H9 (cell line): Measurements from ENCODE around the gene ETF1. TPM values are rescaled to one million over a fixed set of nuclear protein-coding genes. Genes with fewer than 3 reads are reported as not detected.

Experiments
- DNase-seq: peaks from one replicate; pipeline ENCODE4 v3.0.0-alpha.2; 2017
- H2AFZ ChIP-seq: one replicate; pipeline ENCODE4 v1.6.1; 2013; ENCODE audit warnings: mild to moderate bottlenecking, low read length, control low read depth, moderate library complexity
- H2AK5ac ChIP-seq: 2 replicates; pipeline ENCODE4 v1.6.1; 2013; ENCODE audit warnings: low read length, control low read depth, mixed read lengths; ENCODE audit not compliant: insufficient read length
- H2BK120ac ChIP-seq: one replicate; pipeline ENCODE4 v1.6.1; 2013; ENCODE audit warnings: low read depth, mild to moderate bottlenecking, low read length, control low read depth, inconsistent platforms; ENCODE audit not compliant: poor library complexity, severe bottlenecking
- H2BK12ac ChIP-seq: 2 replicates; pipeline ENCODE4 v1.6.1; 2013; ENCODE audit warnings: low read length, control low read depth, mixed read lengths, low read depth; ENCODE audit not compliant: insufficient read length
- H2BK15ac ChIP-seq: 2 replicates; pipeline ENCODE4 v1.6.1; 2013; ENCODE audit warnings: low read depth, low read length, control low read depth
- H2BK20ac ChIP-seq: one replicate; pipeline ENCODE4 v1.6.1; 2013; ENCODE audit warnings: low read depth, mild to moderate bottlenecking, low read length, control low read depth, inconsistent platforms; ENCODE audit not compliant: poor library complexity, severe bottlenecking
- H2BK5ac ChIP-seq: 2 replicates; pipeline ENCODE4 v1.6.1; 2013; ENCODE audit warnings: low read length, control low read depth, mixed read lengths; ENCODE audit not compliant: insufficient read length
- H3K14ac ChIP-seq: 2 replicates; pipeline ENCODE4 v1.6.1; 2013; ENCODE audit warnings: low read length, control low read depth; ENCODE audit not compliant: insufficient read depth
- H3K18ac ChIP-seq: 2 replicates; pipeline ENCODE4 v1.6.1; 2013; ENCODE audit warnings: low read depth, mild to moderate bottlenecking, mixed read lengths, low read length, control low read depth; ENCODE audit not compliant: insufficient read length
- H3K23ac ChIP-seq: 2 replicates; pipeline ENCODE4 v1.6.1; 2013; ENCODE audit warnings: low read length, control low read depth, mixed read lengths, low read depth; ENCODE audit not compliant: insufficient read length
- H3K23me2 ChIP-seq: 2 replicates; pipeline ENCODE4 v1.6.1; 2013; ENCODE audit warnings: low read depth, mild to moderate bottlenecking, mixed read lengths, low read length, control low read depth; ENCODE audit not compliant: insufficient read length, poor library complexity, severe bottlenecking
- H3K27ac ChIP-seq: 2 replicates; pipeline ENCODE4 v1.5.1; 2013; ENCODE audit warnings: low read length, control low read depth, mixed read lengths, low read depth; ENCODE audit not compliant: insufficient read length
- H3K27me3 ChIP-seq: 2 replicates; pipeline ENCODE4 v1.6.1; 2013; ENCODE audit warnings: low read length, control low read depth, inconsistent platforms; ENCODE audit not compliant: insufficient read depth
- H3K4ac ChIP-seq: 2 replicates; pipeline ENCODE4 v1.6.1; 2013; ENCODE audit warnings: low read depth, mild to moderate bottlenecking, control low read depth, inconsistent platforms, low read length, moderate library complexity
- H3K4me1 ChIP-seq: 2 replicates; pipeline ENCODE4 v1.6.1; 2013; ENCODE audit warnings: low read length, control low read depth, inconsistent platforms; ENCODE audit not compliant: insufficient read depth
- H3K4me2 ChIP-seq: 2 replicates; pipeline ENCODE4 v1.6.1; 2013; ENCODE audit warnings: low read length, control low read depth, mixed read lengths; ENCODE audit not compliant: insufficient read length, insufficient read depth
- H3K56ac ChIP-seq: 2 replicates; pipeline ENCODE4 v1.6.1; 2013; ENCODE audit warnings: low read depth, mild to moderate bottlenecking, mixed read lengths, low read length, control low read depth; ENCODE audit not compliant: insufficient read length
- H3K79me1 ChIP-seq: 2 replicates; pipeline ENCODE4 v1.6.1; 2013; ENCODE audit warnings: low read depth, mild to moderate bottlenecking, moderate library complexity, low read length, control low read depth, inconsistent platforms; ENCODE audit not compliant: insufficient read depth, poor library complexity, severe bottlenecking
- H3K79me2 ChIP-seq: 2 replicates; pipeline ENCODE4 v1.6.1; 2013; ENCODE audit warnings: low read length, control low read depth, inconsistent platforms; ENCODE audit not compliant: insufficient read depth
- H3K9ac ChIP-seq: 2 replicates; pipeline ENCODE4 v1.6.1; 2013; ENCODE audit warnings: low read length, control low read depth, mixed read lengths; ENCODE audit not compliant: insufficient read length; ENCODE audit errors: extremely low read depth
- H3K9me3 ChIP-seq: one replicate; pipeline ENCODE4 v1.6.1; 2013; ENCODE audit warnings: low read depth, low read length, inconsistent platforms; ENCODE audit not compliant: control insufficient read depth
- H3T11ph ChIP-seq: one replicate; pipeline ENCODE4 v1.6.1; 2013; ENCODE audit warnings: mild to moderate bottlenecking, low read length, control low read depth, inconsistent platforms
- H4K20me1 ChIP-seq: one replicate; pipeline ENCODE4 v1.6.1; 2013; ENCODE audit not compliant: control insufficient read depth, insufficient read length, insufficient read depth
- H4K5ac ChIP-seq: 2 replicates; pipeline ENCODE4 v1.6.1; 2013; ENCODE audit warnings: low read depth, mild to moderate bottlenecking, mixed read lengths, low read length, control low read depth; ENCODE audit not compliant: insufficient read length
- H4K8ac ChIP-seq: replicated peaks from 2 replicates; pipeline ENCODE4 v1.6.1; 2013; ENCODE audit warnings: low read length, control low read depth, mixed read lengths, low read depth; ENCODE audit not compliant: insufficient read length
- H4K91ac ChIP-seq: 2 replicates; pipeline ENCODE4 v1.6.1; 2013; ENCODE audit warnings: low read depth, mild to moderate bottlenecking, moderate library complexity, mixed read lengths, low read length, control low read depth; ENCODE audit not compliant: insufficient read length
- H3K27ac Mint-ChIP-seq, 3 experiments: 2 replicates in 2 of 3; 3 replicates in 1 of 3; pipeline ENCODE4 v1.8.0; 2020 to 2021; ENCODE audit warnings: mixed read lengths in 3 of 3, mild to moderate bottlenecking in 1 of 3, moderate library complexity in 1 of 3
- H3K27me3 Mint-ChIP-seq: 2 replicates; pipeline ENCODE4 v1.8.0; 2021; ENCODE audit warnings: low read depth, mild to moderate bottlenecking, moderate library complexity, mixed read lengths
- H3K36me3 Mint-ChIP-seq, 3 experiments: 2 replicates in 2 of 3; 3 replicates in 1 of 3; pipeline ENCODE4 v1.8.0; 2020 to 2021; ENCODE audit warnings: low read depth in 3 of 3, mixed read lengths in 3 of 3; ENCODE audit not compliant: insufficient read depth in 1 of 3
- H3K4me1 Mint-ChIP-seq, 2 experiments: 2 replicates each; pipeline ENCODE4 v1.8.0; 2020; ENCODE audit warnings: mixed read lengths in 2 of 2
- H3K4me3 Mint-ChIP-seq, 2 experiments: 2 replicates in 1 of 2; 3 replicates in 1 of 2; pipeline ENCODE4 v1.8.0; 2020 to 2021; ENCODE audit warnings: mild to moderate bottlenecking in 2 of 2, mixed read lengths in 2 of 2, moderate library complexity in 1 of 2
- H3K9me3 Mint-ChIP-seq, 2 experiments: 2 replicates in 1 of 2; 3 replicates in 1 of 2; pipeline ENCODE4 v1.8.0; 2020; ENCODE audit warnings: mild to moderate bottlenecking in 2 of 2, mixed read lengths in 2 of 2, moderate library complexity in 1 of 2
- CTCF ChIP-seq: fragments of 200-600 bp; sonication (generic); conservative IDR thresholded peaks from 3 replicates; pipeline ENCODE4 v1.8.0; 2021; ENCODE audit warnings: antibody characterized with exemption, mild to moderate bottlenecking
- WGBS: extraction: QIAGEN DNeasy Blood & Tissue Kit; methylation state at CpG from one replicate; pipeline ENCODE4 v1.1.7; 2013; ENCODE audit warnings: missing lambda C conversion rate, low lambda C conversion rate, mixed read lengths; ENCODE audit not compliant: insufficient read length; ENCODE audit errors: extremely low coverage; 5-methylcytosine and 5-hydroxymethylcytosine counted together
- total RNA-seq: library from RNA; stranded (reverse); gene quantifications from 2 replicates; pipeline ENCODE4 v1.2.1, GENCODE V29; 2021

ETF1 gene
- total RNA-seq, 1 experiment from 2014 or later = 175 TPM

DNA sequence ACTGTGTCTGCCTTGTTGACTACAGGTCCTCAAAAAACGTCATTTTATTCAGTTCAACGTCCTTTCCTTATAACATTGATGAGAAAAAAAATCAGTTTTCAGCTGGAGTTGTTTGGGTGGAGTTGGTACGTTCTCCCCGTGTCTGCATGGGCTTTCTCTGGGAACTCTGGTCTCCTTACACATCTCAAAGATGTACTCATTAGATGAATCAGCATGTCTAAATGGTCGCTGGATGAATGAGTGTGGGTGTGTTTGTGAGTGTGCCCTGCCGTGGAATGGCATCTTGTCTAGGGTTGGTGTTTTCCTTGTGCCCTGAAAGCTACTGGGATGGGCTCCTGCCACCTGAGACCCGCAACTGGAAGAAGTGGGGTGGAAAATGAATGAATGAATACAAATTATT lies 47.7 kb downstream of the ETF1 start:
- Histone ChIP-seq H4K8ac (no peak overlapping the region), H4K20me1 (no peaks in the 10 kb centered on the region), H2BK120ac (no peak overlapping the region), H3K56ac (no peak overlapping the region), H2BK5ac (no peak overlapping the region), H2BK20ac (no peak overlapping the region), H3K14ac (no peak overlapping the region), H3K4me2 (no peak overlapping the region), H3K4me1 (peaks cover 4% of the 10 kb centered on the region; the same call in 1 of the 2 replicates), H2BK12ac (no peak overlapping the region), H4K5ac (no peak overlapping the region), H4K91ac (no peak overlapping the region), H3K23ac (no peak overlapping the region), H2AFZ (no peak overlapping the region), H3T11ph (no peak overlapping the region), H3K27me3 (no peaks in the 10 kb centered on the region; the same call in 1 of the 2 replicates), H3K9me3 (no peaks in the 10 kb centered on the region), H3K4ac (no peak overlapping the region), H3K79me1 (no peaks in the 10 kb centered on the region), H3K27ac (no peak overlapping the region), H2BK15ac (no peak overlapping the region), H2AK5ac (no peak overlapping the region), H3K18ac (no peak overlapping the region), H3K9ac (no peak overlapping the region), H3K79me2 (no peaks in the 10 kb centered on the region), H3K23me2 (peaks cover 11% of the 10 kb centered on the region)
- TF ChIP-seq CTCF = no peak
- H3K27me3 Mint-ChIP-seq = peaks cover 15% of the 10 kb centered on the region
- no peaks in the 10 kb centered on the region; a peak in 1 of 7 replicates for H3K36me3 Mint-ChIP-seq
- peak overlapping the region in 2 of 3 experiments; percentile 72 to 81; a peak in 1 of 7 replicates for H3K27ac Mint-ChIP-seq
- no CpG with 5 or more reads among the region's 7 CpGs for WGBS
- H3K4me3 Mint-ChIP-seq = no peak overlapping the region
- H3K9me3 Mint-ChIP-seq = no peaks in the 10 kb centered on the region; a peak in 1 of 5 replicates
- DNase-seq = no peak
- H3K4me1 Mint-ChIP-seq = peaks cover 22 to 25% of the 10 kb centered on the region in 2 experiments
